Inflammatory macrophage treated with lipopolysaccharide for 4 hours (primary cell): ENCODE measurements around the gene BEAN1.

Experiments used
- DNase-seq: peaks from one replicate; pipeline ENCODE4 v3.0.0-alpha.2; 2020

BEAN1 gene, protein sequence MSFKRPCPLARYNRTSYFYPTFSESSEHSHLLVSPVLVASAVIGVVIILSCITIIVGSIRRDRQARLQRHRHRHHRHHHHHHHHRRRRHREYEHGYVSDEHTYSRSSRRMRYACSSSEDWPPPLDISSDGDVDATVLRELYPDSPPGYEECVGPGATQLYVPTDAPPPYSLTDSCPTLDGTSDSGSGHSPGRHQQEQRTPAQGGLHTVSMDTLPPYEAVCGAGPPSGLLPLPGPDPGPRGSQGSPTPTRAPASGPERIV

GRCh38 chr16:66427036-66427860 lies at the start of gene BEAN1:
Gene BEAN1, plus strand, starts transcription at chr16:66427295. Its CDS starts 10,382 bp downstream, at chr16:66437677.
- peak; percentile 10 for DNase-seq

- DNase-seq, result no peak
Observed at GRCh38 chr16:66377324-66377723, 49.8 kb upstream of the BEAN1 start.

GRCh38 chr16:66378741-66379570 lies 48.1 kb upstream of the BEAN1 start:
- DNase-seq, result no peak

- no peak for DNase-seq
Observed at GRCh38 chr16:66379571-66379941, 47.5 kb upstream of the BEAN1 start.

DNA sequence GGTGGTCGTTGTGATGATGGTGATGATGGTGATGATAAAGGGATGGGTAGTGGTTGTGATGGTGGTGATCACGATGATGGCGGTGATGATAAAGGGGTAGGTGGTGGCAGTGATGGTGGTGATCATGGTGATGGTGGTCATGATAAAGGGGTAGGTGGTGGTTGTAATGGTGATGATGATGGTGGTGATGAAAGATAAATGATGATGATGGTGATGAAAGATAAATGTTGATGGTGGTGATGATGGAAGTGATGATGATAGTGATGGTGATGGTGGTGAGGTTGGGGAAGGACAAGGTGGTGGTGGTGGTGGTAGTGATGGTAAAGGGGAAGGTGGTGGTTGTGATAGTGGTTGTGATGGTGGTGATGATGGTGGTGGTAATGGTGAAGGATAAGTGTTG lies 46.7 kb upstream of the BEAN1 start:
- DNase-seq, result no peak

DNA sequence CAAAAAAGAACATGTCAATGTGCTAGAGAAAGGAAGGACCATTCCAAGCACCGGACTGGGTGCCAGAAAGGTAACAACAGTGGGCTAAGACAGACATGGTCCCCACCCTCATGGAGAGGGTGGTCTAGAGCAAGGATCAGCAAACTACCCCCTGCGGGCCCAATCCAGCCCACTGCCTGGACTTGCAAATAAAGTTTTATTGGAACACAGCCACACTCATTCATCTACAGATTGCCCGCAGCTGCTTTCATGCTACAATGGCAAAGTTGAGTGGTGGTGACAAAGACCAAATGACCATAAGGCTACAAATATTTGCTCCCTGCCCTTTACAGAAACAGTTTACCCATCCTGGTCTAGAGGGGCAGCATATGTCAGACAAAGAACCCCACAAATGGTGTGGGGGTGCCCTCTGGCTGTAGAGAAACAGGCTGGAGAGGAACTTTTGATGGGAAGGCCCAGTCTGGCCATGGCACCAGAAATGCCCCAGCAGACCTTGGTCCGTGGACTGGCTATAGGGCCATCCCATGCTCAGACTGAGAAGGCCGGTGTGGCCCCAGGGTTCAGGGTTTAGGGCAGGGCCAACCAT lies 45.4 kb upstream of the BEAN1 start:
- DNase-seq, result no peak

- no peak for DNase-seq
Observed at GRCh38 chr16:66382171-66382965, 44.7 kb upstream of the BEAN1 start.

DNA sequence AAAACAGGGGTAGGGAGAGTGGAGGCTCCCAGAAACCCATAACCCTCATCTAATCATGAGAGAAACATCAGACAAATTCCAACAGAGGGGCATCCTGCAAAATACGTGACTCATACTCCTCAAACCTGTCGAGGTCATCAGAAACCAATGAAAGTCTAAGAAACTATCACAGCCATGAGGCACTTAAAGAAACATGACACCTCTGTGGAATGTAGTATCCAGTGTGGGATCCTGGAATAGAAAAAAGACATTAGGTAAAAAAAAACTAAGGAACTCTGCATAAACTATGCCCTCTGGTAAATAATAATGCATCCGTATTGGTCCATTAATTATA lies 44.2 kb upstream of the BEAN1 start:
- no peak for DNase-seq

DNA sequence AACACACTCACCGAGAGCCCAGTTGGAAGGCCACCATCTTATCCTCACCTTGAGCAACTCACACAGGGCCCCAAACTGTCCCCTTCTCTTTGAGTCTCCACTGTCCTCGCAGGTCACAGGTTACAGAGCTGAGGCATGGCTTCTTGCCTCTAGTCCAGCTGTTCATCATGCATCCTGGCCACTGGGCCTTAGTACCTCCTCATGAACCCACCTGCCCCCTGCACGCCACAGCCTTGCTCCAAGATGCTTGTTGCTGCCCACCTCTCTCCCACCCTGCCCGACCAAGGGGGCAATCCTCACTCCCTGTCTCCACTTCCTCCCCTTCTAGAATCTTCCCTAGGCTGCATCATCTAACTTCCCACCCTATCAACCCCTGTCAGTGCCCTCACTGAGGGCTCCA lies 43.5 kb upstream of the BEAN1 start:
- no peak for DNase-seq

DNA sequence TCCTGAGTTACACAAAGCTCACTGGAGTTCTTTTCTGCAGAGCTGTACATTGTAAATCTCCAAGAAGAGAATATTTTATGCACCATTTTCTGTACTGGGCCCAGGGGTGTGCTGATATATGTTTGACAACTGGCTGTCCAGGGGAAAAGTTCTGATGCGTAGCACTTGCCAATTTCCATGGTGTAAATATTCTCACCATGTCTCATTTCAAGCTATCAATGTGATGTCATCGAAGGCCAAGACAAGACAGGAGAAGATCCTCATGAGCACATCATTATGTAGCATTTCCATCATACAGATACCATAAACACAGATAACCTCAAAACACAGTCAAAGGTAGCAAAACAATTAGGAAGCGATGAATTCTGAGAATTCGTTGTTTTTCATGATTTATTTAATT lies 41.7 kb upstream of the BEAN1 start:
- no peak for DNase-seq

DNA sequence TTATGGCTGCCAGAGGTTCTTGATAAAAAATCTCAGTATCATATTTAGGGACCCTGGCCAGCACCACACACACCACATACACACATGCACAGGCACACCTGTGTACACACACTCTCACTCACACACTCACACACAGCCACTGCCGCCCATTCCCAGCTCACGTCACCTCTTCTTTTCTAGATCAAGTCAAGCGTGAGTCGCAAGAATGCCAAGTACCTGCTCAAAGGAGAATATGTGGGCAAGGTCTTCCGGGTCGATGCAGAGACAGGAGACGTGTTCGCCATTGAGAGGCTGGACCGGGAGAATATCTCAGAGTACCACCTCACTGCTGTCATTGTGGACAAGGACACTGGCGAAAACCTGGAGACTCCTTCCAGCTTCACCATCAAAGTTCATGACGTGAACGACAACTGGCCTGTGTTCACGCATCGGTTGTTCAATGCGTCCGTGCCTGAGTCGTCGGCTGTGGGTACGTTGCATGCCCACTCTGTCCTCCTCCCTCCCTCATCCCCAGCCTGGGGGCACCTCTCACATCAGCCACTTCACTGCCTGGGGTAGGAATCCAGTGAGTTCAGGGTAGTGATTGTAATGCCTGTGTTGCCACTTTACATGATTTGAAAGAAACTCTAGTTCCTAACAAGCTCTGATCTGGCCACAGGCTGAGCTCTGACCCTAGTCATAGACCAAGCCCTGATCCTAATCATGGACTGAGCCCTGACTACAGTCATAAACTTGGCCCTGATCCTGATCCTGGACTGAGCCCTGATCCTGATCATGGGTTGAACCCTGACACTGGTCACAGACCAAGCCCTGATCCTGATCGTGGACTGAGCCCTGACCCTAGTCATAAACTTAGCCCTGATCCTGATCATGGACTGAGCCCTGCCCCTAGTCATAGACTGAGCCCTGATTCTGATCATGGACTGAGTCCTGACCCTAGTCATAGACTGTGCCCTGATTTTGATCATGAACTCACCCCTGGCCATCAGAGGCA lies 40.2 kb upstream of the BEAN1 start:
- no peak for DNase-seq

GRCh38 chr16:66387817-66388332 lies 39.2 kb upstream of the BEAN1 start:
- DNase-seq, result no peak

DNA sequence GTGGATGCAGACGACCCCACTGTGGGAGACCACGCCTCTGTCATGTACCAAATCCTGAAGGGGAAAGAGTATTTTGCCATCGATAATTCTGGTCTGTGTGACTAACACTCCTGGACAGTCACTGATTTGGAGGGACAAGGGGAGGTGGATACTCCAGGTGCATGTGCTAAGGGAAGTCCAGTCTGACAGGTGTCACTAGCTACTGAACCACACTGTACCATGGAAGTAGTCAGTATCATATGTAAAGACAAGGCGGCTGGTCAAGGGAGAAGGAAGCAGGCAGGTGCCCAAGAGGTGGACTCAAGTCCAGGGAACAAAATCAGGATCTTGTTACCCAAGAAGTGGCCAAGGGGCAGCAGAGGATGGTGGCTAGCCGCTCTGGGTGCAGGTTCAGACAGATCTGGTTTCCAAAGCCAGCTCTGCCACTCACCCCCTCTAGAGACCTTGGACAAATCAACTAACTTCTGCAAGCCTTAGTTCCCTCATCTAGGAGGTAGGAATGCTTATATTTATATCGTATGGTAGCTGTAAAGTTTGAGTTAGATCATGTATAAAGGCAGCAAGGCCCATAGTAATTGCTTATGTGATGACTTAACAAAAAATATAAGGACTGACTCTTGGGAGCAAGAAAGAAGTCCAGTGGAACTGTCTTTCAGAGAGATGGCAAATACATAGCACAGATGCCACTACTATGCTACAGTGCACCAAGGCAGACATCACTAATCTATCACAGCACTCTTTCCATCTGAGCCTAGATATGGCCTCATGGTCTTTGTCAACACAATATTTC lies 38.5 kb upstream of the BEAN1 start:
- DNase-seq, result no peak

- no peak for DNase-seq
Observed at GRCh38 chr16:66389256-66390176, 37.6 kb upstream of the BEAN1 start.

- no peak for DNase-seq
Observed at GRCh38 chr16:66390346-66391108, 36.6 kb upstream of the BEAN1 start.

DNA sequence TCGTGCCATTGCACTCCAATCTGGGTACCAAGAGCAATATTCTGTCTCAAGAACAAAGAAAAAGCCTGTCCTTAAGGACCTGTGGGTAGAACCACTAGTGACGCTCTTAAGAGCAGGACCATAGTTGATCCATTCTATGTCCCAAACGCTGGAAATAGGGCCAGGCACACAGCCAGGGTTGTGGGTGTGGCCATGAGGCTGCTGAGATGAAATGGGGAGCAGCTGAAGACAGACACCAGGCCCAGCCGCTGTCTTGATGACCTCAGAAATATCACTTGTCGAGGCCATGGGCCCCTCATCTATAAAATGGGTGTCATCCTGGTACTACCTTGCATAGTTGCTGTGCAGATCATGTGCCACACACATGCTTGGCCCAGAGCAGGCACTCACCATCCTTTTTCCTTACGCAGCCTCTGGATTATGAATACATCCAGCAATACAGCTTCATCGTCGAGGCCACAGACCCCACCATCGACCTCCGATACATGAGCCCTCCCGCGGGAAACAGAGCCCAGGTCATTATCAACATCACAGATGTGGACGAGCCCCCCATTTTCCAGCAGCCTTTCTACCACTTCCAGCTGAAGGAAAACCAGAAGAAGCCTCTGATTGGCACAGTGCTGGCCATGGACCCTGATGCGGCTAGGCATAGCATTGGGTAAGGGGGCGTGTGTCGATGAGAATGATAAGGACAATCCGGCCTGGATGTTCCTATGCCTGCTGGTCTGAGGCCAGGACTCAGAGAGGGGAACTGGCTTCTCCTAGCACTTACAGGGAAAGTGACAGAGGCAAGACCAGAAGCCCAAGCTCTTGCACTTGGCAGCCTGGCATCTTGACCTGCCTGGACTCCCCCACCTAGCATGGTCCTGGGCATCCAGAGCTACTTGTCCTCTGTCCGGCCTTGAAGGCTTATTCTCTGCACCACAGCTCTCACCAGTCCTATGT lies 35.1 kb upstream of the BEAN1 start:
- no peak for DNase-seq
